ENCODE data around the gene CUL1.
"Not testable (repeated sequence)": the region's sequence is repeated elsewhere in the genome, so short reads cannot be mapped to it uniquely, and the experiment has no call there.

The CUL1 gene

DNA sequence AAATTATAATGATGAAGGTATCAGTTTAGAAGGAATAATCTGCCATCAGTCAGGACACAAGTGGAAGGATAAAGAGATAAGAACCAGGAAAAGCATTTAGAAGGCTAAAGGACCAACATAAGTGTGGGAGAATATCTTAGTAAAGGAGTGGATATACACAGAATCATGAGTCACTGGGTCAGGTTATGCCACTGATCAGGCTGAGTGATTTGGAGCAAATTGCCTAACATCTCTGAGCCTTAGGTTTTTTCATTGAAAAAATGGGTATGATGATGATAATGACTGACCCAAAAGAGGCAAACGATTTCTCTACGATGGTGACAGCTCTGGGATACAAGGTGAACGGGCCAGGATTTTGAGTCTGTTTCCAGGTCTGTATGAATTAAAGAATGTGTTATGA lies 2.8 kb upstream of the CUL1 start:
- Histone ChIP-seq H3K4me3 (no peak overlapping the region), H3K27ac (no peak overlapping the region)

DNA sequence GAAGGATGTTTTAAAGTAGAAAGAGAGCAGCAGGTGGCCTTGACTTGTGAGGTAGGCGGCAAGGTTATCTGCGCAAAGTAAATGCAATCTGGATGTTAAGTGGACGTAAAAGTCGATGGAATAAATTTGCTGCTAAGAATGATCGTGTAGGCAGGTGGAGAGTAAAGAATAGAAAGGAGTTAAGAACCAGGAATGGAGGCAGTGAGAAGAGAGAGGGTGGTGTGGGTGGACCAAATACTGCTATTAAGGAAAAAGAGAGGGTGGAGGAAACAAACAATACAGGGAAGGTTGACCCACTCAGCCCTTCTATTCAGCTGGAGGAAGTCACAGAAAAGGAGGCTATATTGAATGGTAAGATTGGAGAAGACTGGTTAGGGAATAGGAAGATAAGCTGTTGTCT lies 1.9 kb upstream of the CUL1 start:
- Histone ChIP-seq H3K4me3 (no peak overlapping the region), H3K27ac (peak overlapping the region in 9 of 21 experiments; percentile 38 to 99 (median 98))

DNA sequence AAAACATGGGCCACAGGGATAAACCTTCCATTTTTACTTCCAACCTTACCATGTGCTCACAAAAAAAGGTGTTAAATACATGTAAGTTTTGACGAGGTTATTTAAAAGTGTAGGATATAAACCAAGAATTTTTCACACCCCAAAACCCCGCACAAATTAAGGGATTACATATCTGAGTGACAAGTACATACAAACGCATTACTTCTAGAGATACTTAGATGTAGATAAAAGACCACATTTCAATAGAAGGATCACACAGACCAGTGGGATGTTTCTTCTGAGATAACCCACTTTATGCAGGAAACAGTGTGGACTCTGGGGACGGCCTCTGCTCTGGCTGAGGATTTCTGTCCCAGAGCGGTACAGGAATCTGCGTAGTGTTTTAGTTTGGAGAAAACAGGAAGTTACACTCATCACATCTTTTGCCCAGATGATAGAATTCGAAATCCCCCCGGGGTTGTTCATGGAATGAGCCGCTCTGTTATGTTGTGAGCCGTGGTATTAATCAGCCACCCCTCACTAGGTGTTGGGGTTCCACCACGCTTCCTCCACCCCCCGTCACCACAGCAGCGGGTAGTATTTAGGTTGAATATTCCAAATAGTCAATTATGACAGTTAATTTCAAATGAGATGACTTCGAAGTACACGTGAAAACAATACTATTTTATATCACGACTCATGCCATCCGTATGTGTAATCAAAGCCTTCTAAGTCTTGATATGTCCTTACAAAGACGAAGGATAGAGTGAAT lies 1.3 kb upstream of the CUL1 start:
- peak overlapping the region; percentile 65 to 94 (median 87) for H3K4me3 ChIP-seq

DNA sequence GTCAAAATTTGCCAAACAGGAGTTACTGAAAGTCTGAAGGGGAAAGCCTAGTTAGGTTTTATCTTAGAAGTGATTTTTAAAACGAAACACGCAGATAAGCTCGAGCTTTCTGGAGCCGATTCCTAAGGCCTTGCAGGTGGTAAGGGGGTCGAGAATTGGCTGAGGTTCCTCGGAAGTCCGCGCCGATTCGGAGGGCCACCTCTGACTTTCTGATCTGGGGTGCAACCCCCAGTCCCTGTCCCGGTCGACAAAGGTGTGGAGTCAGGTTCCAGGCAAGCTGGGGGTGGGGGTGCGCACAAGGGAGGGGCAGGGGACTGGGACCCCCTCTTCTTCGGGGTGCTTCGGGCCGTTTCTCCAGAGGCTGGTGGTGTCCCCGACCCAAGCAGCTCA lies 701 bp upstream of the CUL1 start:
- H3K4me3 ChIP-seq, result peak overlapping the region; percentile 65 to 94 (median 87)
- peak overlapping the region; percentile 90 to 100 (median 98) for H3K27ac ChIP-seq

More for the DNA sequence above, 1.3 kb upstream of the CUL1 start:
- peak overlapping the region in 19 of 21 experiments; percentile 90 to 100 (median 98) for H3K27ac ChIP-seq

DNA sequence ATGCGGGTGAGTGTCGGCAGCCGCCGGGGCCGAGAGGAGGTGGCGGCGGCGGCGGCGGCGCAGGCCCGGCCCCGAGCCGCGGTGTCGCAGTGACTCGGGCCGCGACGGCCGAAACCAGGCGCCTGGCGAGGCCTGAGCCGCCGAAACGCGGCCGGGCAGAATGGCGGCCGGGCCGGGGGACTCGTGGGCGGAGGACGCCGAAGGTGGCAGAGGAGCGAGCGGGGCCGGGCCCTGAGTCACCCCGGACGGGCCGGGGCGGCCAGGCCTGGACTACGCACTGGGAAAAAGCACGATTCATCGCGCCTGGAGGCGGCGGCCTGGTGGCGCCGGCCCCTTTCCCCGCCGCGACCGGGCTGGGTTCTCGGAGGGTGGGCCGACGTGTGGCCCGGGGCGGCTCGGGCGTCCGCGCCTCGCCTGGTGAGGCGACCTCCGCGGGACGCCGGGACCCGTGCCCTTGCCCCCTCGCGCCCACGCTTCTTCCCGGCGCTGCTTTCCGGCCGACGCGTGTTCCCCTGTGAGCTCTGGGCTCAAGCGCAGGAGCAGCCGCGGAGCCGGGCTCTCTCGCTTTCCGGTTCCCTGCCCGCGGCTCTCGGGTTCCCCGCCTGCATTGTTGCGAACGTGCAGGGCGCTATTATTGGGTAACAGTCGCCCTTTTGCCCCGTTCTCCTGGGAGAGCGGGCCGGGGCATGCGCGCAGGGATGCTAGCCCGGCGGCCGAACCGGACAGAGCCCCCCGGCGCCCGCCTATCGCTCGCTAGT lies 500 bp downstream of the CUL1 start:
- Histone ChIP-seq H3K27ac (peak overlapping the region; percentile 90 to 100 (median 98)), H3K4me3 (peak overlapping the region; percentile 65 to 94 (median 87))

DNA sequence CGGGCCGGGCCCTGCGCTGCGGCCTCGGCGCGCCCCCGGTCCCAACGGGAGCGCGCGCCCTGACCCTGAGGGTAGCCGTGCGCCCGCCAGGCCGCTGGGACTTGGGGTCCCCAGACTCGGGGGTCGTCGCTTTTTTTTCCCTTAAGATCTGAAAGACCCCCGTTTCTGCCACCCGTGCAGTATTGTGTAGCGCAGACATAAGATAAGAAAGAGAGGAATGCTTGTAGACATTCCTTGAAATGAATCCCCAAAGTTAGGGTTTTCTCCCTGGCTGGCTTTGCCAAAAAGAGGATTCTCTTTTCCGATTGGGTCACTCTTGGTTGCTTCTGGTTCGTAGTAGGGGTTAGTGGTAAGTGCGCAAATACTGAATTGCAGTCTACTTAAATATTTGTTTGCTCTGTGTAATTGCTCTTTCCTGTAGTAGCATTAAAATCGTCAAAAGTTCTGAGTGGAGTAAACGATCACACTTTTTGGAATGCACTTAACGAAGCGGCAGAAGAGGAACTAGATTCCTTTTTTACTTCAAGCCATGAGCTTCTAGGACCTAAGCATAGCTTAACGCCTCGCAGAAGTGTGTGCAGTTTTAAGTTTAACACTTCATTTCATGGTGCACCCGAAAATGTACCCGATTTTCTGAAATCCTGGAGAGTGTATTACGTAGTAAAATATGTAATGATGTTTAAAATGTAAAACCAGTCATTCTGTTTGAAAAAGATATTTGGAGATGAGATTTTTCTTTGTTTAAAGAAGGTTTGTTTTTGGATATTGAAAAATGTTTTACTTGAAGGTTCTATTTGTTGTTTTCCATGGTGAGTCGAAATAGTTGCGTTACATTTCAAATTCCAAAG lies 1.3 kb downstream of the CUL1 start:
- Histone ChIP-seq H3K4me3 (peak overlapping the region; percentile 65 to 94 (median 87)), H3K27ac (peak overlapping the region; percentile 90 to 100 (median 98))

DNA sequence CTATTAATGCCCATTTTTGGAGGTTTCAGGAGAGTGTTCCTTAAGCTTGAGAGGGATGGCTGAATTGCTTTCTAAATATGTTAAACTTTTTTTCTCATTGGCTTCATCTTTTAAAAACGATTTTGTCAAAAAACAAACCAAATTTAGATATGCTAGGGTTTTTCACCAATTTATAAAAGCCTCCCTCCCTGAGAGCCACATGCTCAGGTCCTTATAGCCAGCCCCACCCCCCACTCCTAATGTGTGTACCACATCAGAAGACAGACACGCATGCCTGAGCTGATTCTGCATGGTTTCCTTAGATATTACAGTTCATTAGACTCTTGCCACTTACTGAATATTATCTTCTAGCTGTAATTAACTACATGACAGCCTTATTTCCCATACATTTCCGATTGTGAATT lies 2.0 kb downstream of the CUL1 start:
- Histone ChIP-seq H3K27ac (peak overlapping the region in 7 of 21 experiments; percentile 13 to 99 (median 98)), H3K4me3 (peak overlapping the region; percentile 2 to 92 (median 85))

DNA sequence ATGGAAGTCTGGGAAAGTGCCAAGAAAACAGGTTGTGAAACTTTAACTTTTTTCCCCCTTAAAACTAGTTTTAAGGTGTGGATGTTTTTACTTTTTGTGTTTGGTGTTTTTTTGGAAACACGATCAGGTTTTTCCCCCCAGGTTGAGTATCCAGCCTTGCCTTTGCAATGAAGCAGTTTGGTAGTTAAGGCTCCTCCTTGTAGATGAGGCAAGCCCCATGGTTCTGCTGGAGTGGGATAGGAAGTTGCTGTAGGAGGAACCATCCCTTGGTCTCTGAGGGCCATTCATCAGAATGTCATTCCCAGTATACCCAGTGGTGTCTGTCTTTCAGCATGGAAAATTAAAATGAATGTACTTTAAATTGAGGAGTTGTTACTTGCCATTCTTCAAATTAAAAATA lies 2.7 kb downstream of the CUL1 start:
- Histone ChIP-seq H3K27ac (peak overlapping the region in 1 of 21 experiments; percentile 4), H3K4me3 (no peak overlapping the region)

DNA sequence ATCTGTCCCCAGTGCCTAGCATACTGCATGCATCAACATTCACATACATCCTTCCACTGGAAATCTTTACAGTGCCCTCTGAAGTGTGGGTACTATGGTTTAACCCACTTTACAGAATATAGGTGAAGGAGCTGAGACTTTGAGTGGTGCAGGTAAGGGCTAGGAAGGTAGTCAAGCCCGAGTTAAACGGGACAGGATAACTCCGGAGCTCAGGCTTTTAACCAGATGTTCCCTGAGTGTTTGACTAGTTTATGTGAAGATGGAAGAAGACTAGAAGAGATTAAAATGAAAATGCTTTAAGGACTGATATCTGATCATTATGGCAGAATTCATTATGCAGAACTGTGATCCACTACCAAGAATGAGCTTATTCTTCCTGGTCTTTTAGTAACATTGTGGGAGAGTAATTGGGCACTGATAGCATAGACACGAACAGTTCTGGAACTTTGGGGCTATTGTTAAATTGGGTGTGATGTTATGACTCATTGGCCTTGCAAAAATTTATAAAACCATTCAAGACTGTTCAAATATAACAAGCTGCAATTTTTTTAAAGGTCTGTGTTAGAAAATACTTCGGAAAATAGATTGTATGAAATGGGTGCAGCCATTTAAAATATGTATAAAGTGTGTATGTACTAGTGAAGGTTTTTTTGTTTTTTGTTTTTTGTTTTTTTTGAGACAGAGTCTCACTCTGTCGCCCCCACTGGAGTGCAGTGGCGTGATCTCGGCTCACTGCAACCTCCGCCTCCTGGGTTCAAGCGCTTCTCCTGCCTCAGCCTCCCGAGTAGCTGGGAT lies 4.4 kb downstream of the CUL1 start:
- no peak overlapping the region for H3K27ac ChIP-seq

DNA sequence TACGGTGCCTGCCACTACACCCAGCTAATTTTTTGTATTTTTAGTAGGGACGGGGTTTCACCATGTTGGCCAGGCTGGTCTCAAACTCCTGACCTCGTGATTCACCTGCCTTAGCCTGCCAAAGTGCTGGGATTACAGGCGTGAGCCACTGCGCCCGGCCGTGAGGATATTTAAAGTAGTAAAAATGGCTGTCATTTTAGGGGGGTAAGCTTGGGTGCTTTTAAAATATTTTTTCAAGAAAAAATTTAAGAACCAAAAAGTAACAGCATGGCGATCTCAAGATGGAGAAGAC lies 4.9 kb downstream of the CUL1 start:
- H3K27ac ChIP-seq, result not testable (repeated sequence)

More for the DNA sequence above, 4.4 kb downstream of the CUL1 start:
- H3K4me3 ChIP-seq, result no peak overlapping the region

DNA sequence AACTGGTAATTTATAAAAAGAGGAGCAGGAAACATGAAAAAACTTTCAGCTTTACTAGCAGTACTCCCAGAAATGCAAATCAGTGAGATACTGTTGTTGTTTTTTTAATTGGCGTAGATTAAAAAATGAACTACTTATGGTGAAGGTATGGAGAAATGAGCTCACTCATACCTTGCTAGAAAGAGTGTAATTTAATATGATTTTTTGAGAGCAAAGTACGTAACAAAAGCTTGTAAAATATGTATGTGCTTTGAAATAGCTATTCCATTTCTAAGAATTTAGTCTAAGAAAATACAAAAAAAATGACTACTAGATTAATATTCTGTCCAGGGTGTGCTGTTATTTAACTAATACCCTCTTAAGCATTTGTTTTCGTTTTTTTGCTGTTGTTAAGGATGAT lies 5.5 kb downstream of the CUL1 start:
- Histone ChIP-seq H3K4me3 (no peak overlapping the region), H3K27ac (no peak overlapping the region)

More for the DNA sequence above, 4.9 kb downstream of the CUL1 start:
- H3K4me3 ChIP-seq, result not testable (repeated sequence)

DNA sequence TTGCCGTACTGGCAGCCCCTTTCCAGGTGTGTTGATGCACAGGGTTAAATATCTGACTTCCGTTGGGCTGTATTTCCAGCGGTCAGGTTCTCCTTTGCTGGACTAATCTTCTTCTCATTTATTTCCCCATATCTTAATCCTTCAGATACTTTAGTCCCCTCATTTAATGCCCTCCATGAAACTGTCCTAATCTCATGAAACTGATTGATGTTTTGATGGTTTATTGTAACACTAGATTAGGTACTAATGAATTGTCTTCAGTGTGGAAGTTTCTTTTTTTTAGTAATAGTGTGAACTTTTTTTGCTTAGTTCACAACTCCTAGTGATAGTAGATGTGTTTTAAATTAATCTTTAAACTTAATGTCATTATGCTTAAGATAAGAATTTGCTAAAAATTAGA lies 6.3 kb downstream of the CUL1 start:
- no peak overlapping the region for H3K4me3 ChIP-seq
- no peak overlapping the region for H3K27ac ChIP-seq

DNA sequence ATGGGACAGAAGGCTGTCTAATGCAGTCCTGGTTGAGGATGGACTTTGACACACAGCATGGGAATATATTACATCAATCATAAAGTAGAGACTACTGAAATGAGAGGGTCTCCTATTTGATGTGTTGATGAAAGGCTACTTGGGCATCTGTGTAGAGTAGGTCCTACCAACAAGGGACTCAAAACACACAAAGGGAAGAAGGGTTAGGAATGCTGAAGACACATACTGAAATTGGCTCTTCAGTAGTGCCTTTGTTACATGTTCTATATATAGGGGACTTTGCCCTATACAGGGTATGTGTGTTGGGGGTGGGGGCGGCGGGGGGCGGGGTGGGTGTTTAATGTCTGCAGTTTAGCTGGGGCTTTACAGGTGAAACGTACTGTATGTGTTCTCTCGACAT lies 7.7 kb downstream of the CUL1 start:
- H3K27ac ChIP-seq, result no peak overlapping the region
- no peak overlapping the region for H3K4me3 ChIP-seq

DNA sequence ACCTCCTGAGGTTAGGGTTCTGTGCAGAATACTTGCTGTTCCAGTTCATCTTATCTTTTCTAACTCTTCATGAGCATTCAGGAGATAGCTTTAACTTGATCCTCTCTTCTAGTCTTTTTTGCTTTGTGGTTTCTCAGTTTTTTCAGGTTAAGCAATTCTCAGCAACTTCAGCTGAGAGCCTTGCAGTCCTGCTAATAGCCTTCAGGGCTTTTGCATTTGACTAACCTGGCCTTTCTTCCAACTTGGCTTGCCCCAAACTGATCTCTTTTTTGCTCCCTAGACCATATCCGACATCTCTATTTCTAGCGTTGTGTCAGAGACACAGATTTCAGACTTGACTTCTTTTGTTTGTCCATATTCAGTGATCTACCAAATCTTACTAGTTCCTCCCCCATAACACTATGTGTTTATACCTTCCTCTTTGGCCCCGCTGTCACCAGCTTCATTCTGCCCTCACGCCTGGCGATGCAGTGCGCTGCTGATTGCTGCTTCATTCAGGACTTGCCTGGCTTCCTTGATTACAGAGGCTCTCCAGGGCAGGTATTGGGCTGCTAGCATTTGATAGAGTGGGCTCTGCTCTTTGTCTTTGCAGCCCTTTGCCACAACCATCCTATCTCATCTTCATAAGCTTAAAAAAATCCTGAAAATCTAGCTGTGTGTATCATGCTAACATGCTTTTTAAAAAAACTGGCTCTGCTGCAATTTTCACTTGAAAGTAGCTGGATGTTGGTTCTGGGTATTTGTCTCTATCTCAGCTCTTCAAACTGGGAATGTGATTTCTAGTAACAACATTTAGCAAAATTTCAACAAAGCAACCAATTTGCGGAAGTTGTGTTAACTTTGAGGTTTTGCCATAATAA lies 9.6 kb downstream of the CUL1 start:
- Histone ChIP-seq H3K4me3 (no peak overlapping the region), H3K27ac (no peak overlapping the region)

DNA sequence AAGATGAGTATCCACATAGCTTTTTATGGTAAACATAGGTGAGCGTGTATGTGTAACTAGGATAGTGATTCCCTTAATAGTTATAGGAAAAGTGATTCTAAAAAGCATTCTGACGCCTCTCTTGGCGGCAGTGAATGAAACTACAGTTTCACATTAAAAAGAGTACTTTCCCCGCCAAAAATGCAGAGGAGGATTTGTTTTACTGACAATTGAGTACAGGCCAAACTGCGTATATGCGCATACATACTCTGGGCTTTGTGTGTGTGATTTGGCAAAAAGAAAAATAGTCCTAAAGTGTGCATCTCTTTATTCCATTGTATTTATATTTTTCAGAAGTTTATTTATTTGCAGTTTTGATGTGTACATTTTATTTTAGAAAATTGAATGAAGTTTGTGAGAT lies 10.3 kb downstream of the CUL1 start:
- no peak overlapping the region for H3K27ac ChIP-seq
- H3K4me3 ChIP-seq, result no peak overlapping the region

DNA sequence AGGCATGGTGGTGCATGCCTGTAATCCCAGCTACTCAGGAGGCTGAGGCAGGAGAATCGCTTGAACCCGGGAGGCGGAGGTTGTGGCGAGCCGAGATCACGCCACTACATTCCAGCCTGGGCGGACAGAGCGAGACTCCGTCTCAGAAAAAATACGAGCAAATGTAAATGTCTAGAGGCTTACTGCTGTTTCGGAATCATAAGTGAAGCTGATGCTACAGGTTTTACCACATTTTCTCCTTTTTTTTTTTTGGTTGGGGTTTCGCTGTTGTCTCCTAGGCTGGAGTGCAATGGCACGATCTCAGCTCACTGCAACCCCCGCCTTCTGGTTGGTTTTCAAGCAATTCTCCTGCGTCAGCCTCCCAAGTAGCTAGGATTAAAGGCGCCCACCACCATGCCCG lies 11.7 kb downstream of the CUL1 start:
- H3K4me3 ChIP-seq, H3K27ac ChIP-seq: not testable (repeated sequence)

DNA sequence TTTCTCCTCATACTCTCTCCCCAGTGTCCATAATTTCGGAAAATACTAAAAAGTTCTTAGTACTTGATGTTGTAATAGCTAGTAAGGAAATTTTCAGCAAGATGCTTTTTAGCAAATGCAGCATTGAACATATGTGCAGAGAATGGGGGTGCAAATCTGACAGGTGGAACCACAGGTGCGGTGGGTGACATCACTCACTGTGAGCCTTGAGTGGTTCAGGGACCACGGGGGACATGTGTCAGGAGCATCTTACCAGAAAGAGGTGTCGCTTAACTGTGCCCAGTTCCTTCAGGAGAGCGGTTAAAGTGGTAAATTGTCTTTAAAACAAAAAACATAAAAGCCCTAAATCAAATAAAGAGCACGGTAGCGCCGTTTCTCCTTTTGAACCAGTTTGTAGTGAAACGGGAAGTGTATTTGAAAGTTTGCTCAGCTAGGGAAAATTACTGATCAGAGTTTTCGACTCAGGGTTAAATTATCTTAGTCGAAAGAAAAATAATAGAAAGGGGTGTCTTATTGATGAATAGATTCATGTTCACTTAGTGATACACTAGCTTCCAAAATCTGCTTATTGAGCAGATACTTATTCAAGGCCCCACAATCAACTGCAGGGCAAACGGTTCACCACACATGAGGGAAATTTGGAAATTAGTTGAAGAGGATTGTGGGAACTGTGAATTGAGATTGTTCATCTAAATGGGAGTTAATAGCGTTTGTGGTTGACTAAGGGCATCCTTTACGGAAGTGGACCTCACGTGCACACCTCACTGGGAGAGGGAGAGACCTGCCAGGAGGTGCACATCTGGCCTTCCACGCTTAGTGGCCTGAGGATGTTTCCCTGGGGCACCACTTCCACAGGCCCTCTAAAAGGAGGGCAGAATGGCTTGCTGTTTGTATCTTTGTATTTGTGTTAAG lies 12.7 kb downstream of the CUL1 start:
- H3K27ac ChIP-seq, result no peak overlapping the region
- no peak overlapping the region for H3K4me3 ChIP-seq

Data from skin epidermis (tissue), 12 donors.